WTC11 (cell line): Measurements from ENCODE around the gene TGM4. TPM values are rescaled to one million over a fixed set of nuclear protein-coding genes. Genes with fewer than 3 reads are reported as not detected.
"Not testable (repeated sequence)": the region's sequence is repeated elsewhere in the genome, so short reads cannot be mapped to it uniquely, and the experiment has no call there.

Source experiments
- ATAC-seq: fragments of 200-7000 bp; cut with Tn5 transposase; 2 replicates; pipeline ENCODE4 v1.10.0; 2021; ENCODE audit warnings: mild to moderate bottlenecking, moderate library complexity
- CTCF ChIA-PET: fragments of 300-600 bp; sonication (Branson Sonifier 250); formaldehyde crosslinking; loops from one replicate; lab custom pipeline; 2021; ENCODE audit warnings: antibody characterized with exemption; lab: Charles Lee
- POLR2A ChIA-PET: fragments of 350-600 bp; sonication (Branson Sonifier 250); formaldehyde crosslinking; loops from one replicate; lab custom pipeline; 2021; ENCODE audit warnings: antibody characterized with exemption; lab: Charles Lee
- DNase-seq: peaks from one replicate; pipeline ENCODE4 v3.0.0; 2021; ENCODE audit warnings: low spot score
- H3K27ac Mint-ChIP-seq: 2 replicates; pipeline ENCODE4 v1.8.0; 2021; ENCODE audit warnings: mixed read lengths
- H3K27me3 Mint-ChIP-seq: 2 replicates; pipeline ENCODE4 v1.8.0; 2021; ENCODE audit warnings: low read depth, mild to moderate bottlenecking, moderate library complexity, mixed read lengths
- H3K36me3 Mint-ChIP-seq: 2 replicates; pipeline ENCODE4 v1.8.0; 2021; ENCODE audit warnings: mixed read lengths
- H3K4me1 Mint-ChIP-seq: 2 replicates; pipeline ENCODE4 v1.8.0; 2022; ENCODE audit warnings: mixed read lengths
- H3K4me3 Mint-ChIP-seq: 2 replicates; pipeline ENCODE4 v1.8.0; 2021; ENCODE audit warnings: mild to moderate bottlenecking, moderate library complexity, mixed read lengths
- H3K9me3 Mint-ChIP-seq: 2 replicates; pipeline ENCODE4 v1.8.0; 2021; ENCODE audit warnings: mixed read lengths
- CBFB ChIP-seq: sonication (generic); formaldehyde crosslinking; IDR thresholded peaks from 2 replicates; pipeline ENCODE4 v1.8.1; 2022; ENCODE audit warnings: mild to moderate bottlenecking, low read depth, missing genetic modification reagents
- CDX4 ChIP-seq: fragments of 250-450 bp; sonication (Bioruptor Pico); IDR thresholded peaks from 2 replicates; pipeline ENCODE4 v1.9.0; 2021; ENCODE audit warnings: moderate library complexity, mild to moderate bottlenecking, inconsistent platforms, borderline replicate concordance
- EMX1 ChIP-seq: fragments of 250-450 bp; sonication (Bioruptor Pico); IDR thresholded peaks from 2 replicates; pipeline ENCODE4 v1.8.0; 2021; ENCODE audit warnings: mild to moderate bottlenecking
- ESRRA ChIP-seq: sonication (generic); formaldehyde crosslinking; IDR thresholded peaks from 2 replicates; pipeline ENCODE4 v1.8.1; 2022; ENCODE audit warnings: mild to moderate bottlenecking, missing genetic modification reagents, borderline replicate concordance
- FOXP1 ChIP-seq: sonication (generic); formaldehyde crosslinking; IDR thresholded peaks from 2 replicates; pipeline ENCODE4 v1.8.0; 2022; ENCODE audit warnings: missing genetic modification reagents, mild to moderate bottlenecking, moderate library complexity, borderline replicate concordance
- FOXP4 ChIP-seq: sonication (generic); formaldehyde crosslinking; IDR thresholded peaks from 2 replicates; pipeline ENCODE4 v1.8.0; 2022; ENCODE audit warnings: mild to moderate bottlenecking, missing genetic modification reagents
- GTF2I ChIP-seq: fragments of 250-450 bp; sonication (Bioruptor Pico); conservative IDR thresholded peaks from 2 replicates; pipeline ENCODE4 v1.4.0; 2021; ENCODE audit warnings: mild to moderate bottlenecking
- HMGA2 ChIP-seq: fragments of 250-450 bp; sonication (Bioruptor Pico); IDR thresholded peaks from 2 replicates; pipeline ENCODE4 v1.4.0; 2021; ENCODE audit warnings: mild to moderate bottlenecking, moderate library complexity
- HMGXB4 ChIP-seq: sonication (generic); formaldehyde crosslinking; IDR thresholded peaks from 2 replicates; pipeline ENCODE4 v1.8.1; 2023; ENCODE audit warnings: mild to moderate bottlenecking, moderate library complexity, missing genetic modification reagents
- KAT7 ChIP-seq: sonication (generic); formaldehyde crosslinking; IDR thresholded peaks from 2 replicates; pipeline ENCODE4 v1.8.1; 2023; ENCODE audit warnings: missing genetic modification reagents, mild to moderate bottlenecking, borderline replicate concordance
- MLX ChIP-seq: sonication (generic); formaldehyde crosslinking; IDR thresholded peaks from 2 replicates; pipeline ENCODE4 v1.8.1; 2023; ENCODE audit warnings: mild to moderate bottlenecking, missing genetic modification reagents, moderate library complexity
- RELA ChIP-seq: sonication (generic); formaldehyde crosslinking; IDR thresholded peaks from 2 replicates; pipeline ENCODE4 v1.8.1; 2022; ENCODE audit warnings: missing genetic modification reagents, mild to moderate bottlenecking, borderline replicate concordance
- SMAD3 ChIP-seq: sonication (generic); formaldehyde crosslinking; IDR thresholded peaks from 2 replicates; pipeline ENCODE4 v1.8.0; 2022; ENCODE audit warnings: missing genetic modification reagents, mild to moderate bottlenecking, borderline replicate concordance
- TCF7 ChIP-seq: sonication (generic); formaldehyde crosslinking; IDR thresholded peaks from 2 replicates; pipeline ENCODE4 v1.8.0; 2022; ENCODE audit warnings: mild to moderate bottlenecking, low read depth, missing genetic modification reagents, moderate library complexity
- TP53 ChIP-seq: sonication (generic); formaldehyde crosslinking; IDR thresholded peaks from 2 replicates; pipeline ENCODE4 v1.8.1; 2023; ENCODE audit warnings: mild to moderate bottlenecking, missing genetic modification reagents
- ZNF121 ChIP-seq: sonication (generic); formaldehyde crosslinking; IDR thresholded peaks from 2 replicates; pipeline ENCODE4 v1.8.0; 2023; ENCODE audit warnings: missing genetic modification reagents
- ZNF396 ChIP-seq: fragments of 250-450 bp; sonication (Bioruptor Pico); IDR thresholded peaks from 2 replicates; pipeline ENCODE4 v1.8.0; 2021; ENCODE audit warnings: mild to moderate bottlenecking, moderate library complexity, borderline replicate concordance
- total RNA-seq: library from RNA; stranded (reverse); gene quantifications from 3 replicates; pipeline ENCODE4 v1.2.3, GENCODE V29; 2021

The TGM4 gene
- total RNA-seq, 1 experiment from 2014 or later, result not detected

GRCh38 chr3:44949770-44950169, 75.4 kb downstream of the TGM4 start:
- H3K27me3 Mint-ChIP-seq, ATAC-seq, H3K4me3 Mint-ChIP-seq, H3K9me3 Mint-ChIP-seq, H3K27ac Mint-ChIP-seq, POLR2A ChIA-PET, H3K36me3 Mint-ChIP-seq, DNase-seq: not testable (repeated sequence)
- peaks cover 21% of the 10 kb centered on the region for H3K4me1 Mint-ChIP-seq
- TF ChIP-seq ZNF121 (CRISPR knock-in tag) (peak; percentile 92), GTF2I (CRISPR knock-in tag) (0 out of 2 replicates have a peak, but pooled peaks have one; percentile 59)
- CTCF ChIA-PET, result interaction anchor here (1.5 kb wide), 1 partner anchor 43 kb away, joined by 5 read pairs; no protein-coding TSS in a partner anchor

- H3K36me3 Mint-ChIP-seq, result no peaks in the 10 kb centered on the region
- TF ChIP-seq RELA (CRISPR knock-in tag) (no peak), ESRRA (CRISPR knock-in tag) (no peak), TCF7 (CRISPR knock-in tag) (no peak), ZNF396 (CRISPR knock-in tag) (no peak)
- CTCF ChIA-PET, result interaction anchor here (0.6 to 1.5 kb wide), 2 partner anchors 34 to 43 kb away, joined by 3 to 5 read pairs; no protein-coding TSS in a partner anchor
- H3K4me1 Mint-ChIP-seq, result peaks cover 21% of the 10 kb centered on the region
- no peaks in the 10 kb centered on the region for H3K27me3 Mint-ChIP-seq
- ATAC-seq (peak; percentile 93), DNase-seq (peak; percentile 34)
- peak overlapping the region; percentile 91 for H3K27ac Mint-ChIP-seq
- no peak overlapping the region for H3K4me3 Mint-ChIP-seq
- POLR2A ChIA-PET, result interaction anchor here (0.6 kb wide), 1 partner anchor 151 kb away, joined by 3 read pairs; no protein-coding TSS in a partner anchor
- no peaks in the 10 kb centered on the region for H3K9me3 Mint-ChIP-seq
These were observed 75.9 kb downstream of the TGM4 start for GRCh38 chr3:44950275-44950734.

- ATAC-seq (no peak), DNase-seq (no peak)
- ChIA-PET POLR2A (no interaction called here), CTCF (no interaction called here)
- Mint-ChIP-seq H3K27me3 (no peaks in the 10 kb centered on the region), H3K4me1 (peaks cover 21% of the 10 kb centered on the region), H3K27ac (0 out of 2 replicates have a peak overlapping the region, but pooled peaks have one; percentile 3), H3K4me3 (no peak overlapping the region), H3K36me3 (no peaks in the 10 kb centered on the region), H3K9me3 (no peaks in the 10 kb centered on the region)
- TF ChIP-seq FOXP1 (CRISPR knock-in tag) (no peak), SMAD3 (CRISPR knock-in tag) (no peak), MLX (CRISPR knock-in tag) (no peak), TP53 (CRISPR knock-in tag) (no peak), KAT7 (no peak), HMGXB4 (CRISPR knock-in tag) (no peak), FOXP4 (CRISPR knock-in tag) (no peak)
These were observed 78.3 kb downstream of the TGM4 start for GRCh38 chr3:44952689-44953088.

GRCh38 chr3:44954304-44954703, 79.9 kb downstream of the TGM4 start:
- CTCF ChIA-PET, result no interaction called here
- Mint-ChIP-seq H3K27me3 (no peaks in the 10 kb centered on the region), H3K4me3 (no peak overlapping the region), H3K9me3 (no peaks in the 10 kb centered on the region), H3K27ac (no peak overlapping the region), H3K36me3 (peaks cover 3% of the 10 kb centered on the region; the same call in 1 of the 2 replicates), H3K4me1 (peaks cover 21% of the 10 kb centered on the region)
- DNase-seq, result no peak
- POLR2A ChIA-PET, result no interaction called here
- TF ChIP-seq FOXP4 (CRISPR knock-in tag) (no peak), HMGA2 (no peak), CDX4 (CRISPR knock-in tag) (no peak), EMX1 (CRISPR knock-in tag) (no peak), MLX (CRISPR knock-in tag) (no peak), CBFB (CRISPR knock-in tag) (no peak)
- no peak for ATAC-seq
